Fibroblast of villous mesenchyme (primary cell): ENCODE measurements around the gene CPT2. TPM values are rescaled to one million over a fixed set of nuclear protein-coding genes. Genes with fewer than 3 reads are reported as not detected.

Experiments
- DNase-seq: peaks from one replicate; pipeline ENCODE4 v3.0.0-alpha.2; 2010; ENCODE audit warnings: low read depth
- H3K4me3 ChIP-seq: 2 replicates; pipeline ENCODE4 v1.5.1; 2011; ENCODE audit warnings: low read depth, mild to moderate bottlenecking, low read length
- CTCF ChIP-seq: IDR thresholded peaks from 2 replicates; pipeline ENCODE4 v1.5.1; 2012; ENCODE audit warnings: low read depth, mild to moderate bottlenecking, low read length; ENCODE audit not compliant: insufficient read depth
- total RNA-seq: library from RNA; depleted of rRNA; stranded (reverse); fragments of >200 nt; gene quantifications from 2 replicates; pipeline ENCODE4 v1.2.3, GENCODE V29; 2012

The CPT2 gene
- total RNA-seq = 13.2 and 19.0 TPM in 2 replicates

- peak within 1 kb of the TSS; percentile 91 for H3K4me3 ChIP-seq
- peak; percentile 94 for DNase-seq
- TF ChIP-seq CTCF = peak; percentile 11
Measured at GRCh38 chr1:53196485-53197290, at the start of gene CPT2. CPT2 (plus strand) TSS chr1:53196824; CDS start chr1:53196944, 120 bp downstream.

- no peak overlapping the region for H3K4me3 ChIP-seq
- peak; percentile 41 for DNase-seq
- TF ChIP-seq CTCF = no peak
Measured at GRCh38 chr1:53147174-53147573, 49.5 kb upstream of the CPT2 start.

- no peak for TF ChIP-seq CTCF
- DNase-seq = no peak
- H3K4me3 ChIP-seq = no peak overlapping the region
Measured at GRCh38 chr1:53148123-53148522, 48.5 kb upstream of the CPT2 start.

- TF ChIP-seq CTCF = no peak
- peak; percentile 58 for DNase-seq
Measured at GRCh38 chr1:53153752-53154151, 42.9 kb upstream of the CPT2 start.

GRCh38 chr1:53154859-53155438 lies 41.7 kb upstream of the CPT2 start:
- no peak overlapping the region for H3K4me3 ChIP-seq
- no peak for DNase-seq
- TF ChIP-seq CTCF = no peak

More at GRCh38 chr1:53153752-53154151, 42.9 kb upstream of the CPT2 start:
- no peak overlapping the region for H3K4me3 ChIP-seq

- no peak overlapping the region for H3K4me3 ChIP-seq
- TF ChIP-seq CTCF = no peak
- DNase-seq = no peak
Measured at GRCh38 chr1:53155534-53155933, 41.1 kb upstream of the CPT2 start.
